ENCODE results near the gene LRP1B.

Gene LRP1B

GRCh38 chr2:141957321-141957720, 173.5 kb downstream of the LRP1B start:
- no peak overlapping the region for H3K4me3 ChIP-seq (ENCODE audit: low read depth, low read length)
- no peak for TF ChIP-seq CTCF (IDR thresholded peaks at IDR 0.05; ENCODE audit: low read depth, low read length, missing control alignments)
- DNase-seq (ENCODE audit: low read depth) = no peak

- TF ChIP-seq CTCF (IDR thresholded peaks at IDR 0.05; ENCODE audit: low read depth, low read length, missing control alignments) = no peak
- DNase-seq (ENCODE audit: low read depth) = no peak
- no peak overlapping the region for H3K4me3 ChIP-seq (ENCODE audit: low read depth, low read length)
These were observed 183.3 kb downstream of the LRP1B start for GRCh38 chr2:141947396-141948114.

- DNase-seq (ENCODE audit: low read depth) = no peak
- H3K4me3 ChIP-seq (ENCODE audit: low read depth, low read length) = no peak overlapping the region
- TF ChIP-seq CTCF (IDR thresholded peaks at IDR 0.05; ENCODE audit: low read depth, low read length, missing control alignments) = no peak
These were observed 184.8 kb downstream of the LRP1B start for GRCh38 chr2:141946016-141946415.

- no peak for TF ChIP-seq CTCF (IDR thresholded peaks at IDR 0.05; ENCODE audit: low read depth, low read length, missing control alignments)
These were observed 186.9 kb downstream of the LRP1B start for GRCh38 chr2:141943918-141944317.

GRCh38 chr2:141942006-141942789, 188.6 kb downstream of the LRP1B start:
- peak; percentile 10 for TF ChIP-seq CTCF (IDR thresholded peaks at IDR 0.05; ENCODE audit: low read depth, low read length, missing control alignments)
- no peak overlapping the region for H3K4me3 ChIP-seq (ENCODE audit: low read depth, low read length)
- DNase-seq (ENCODE audit: low read depth) = no peak

More at GRCh38 chr2:141943918-141944317, 186.9 kb downstream of the LRP1B start:
- no peak for DNase-seq (ENCODE audit: low read depth)
- no peak overlapping the region for H3K4me3 ChIP-seq (ENCODE audit: low read depth, low read length)

GRCh38 chr2:141941210-141941714, 189.6 kb downstream of the LRP1B start:
- TF ChIP-seq CTCF (IDR thresholded peaks at IDR 0.05; ENCODE audit: low read depth, low read length, missing control alignments) = no peak
- H3K4me3 ChIP-seq (ENCODE audit: low read depth, low read length) = no peak overlapping the region
- no peak for DNase-seq (ENCODE audit: low read depth)

Data from GM12864 (cell line).